ENCODE measurements around the gene DROSHA.

- no peak for TF ChIP-seq CTCF (conservative IDR thresholded peaks at IDR 0.05)
- TF ChIP-seq ZFX (IDR thresholded peaks at IDR 0.05): no peak
These were observed 35.6 kb downstream of the DROSHA start for GRCh38 chr5:31496301-31496700.

All from C4-2B (cell line).